Calu3 (cell line): ENCODE results near the gene TRERF1. TPM values are rescaled to one million over a fixed set of nuclear protein-coding genes. Genes with fewer than 3 reads are reported as not detected.

Experiments
- BruUV-seq: library from RNA; stranded (reverse); fragments of 400-500 nt; replicated peaks from 2 replicates; lab custom pipeline; 2021; lab: Mats Ljungman, UMichigan
- CTCF ChIA-PET: fragments of 300-600 bp; sonication (Branson Sonifier 250); formaldehyde crosslinking; loops from one replicate; lab custom pipeline; 2022; ENCODE audit warnings: antibody characterized with exemption; lab: Charles Lee
- DNase-seq: peaks from one replicate; pipeline ENCODE4 v3.0.0; 2022
- H3K27ac Mint-ChIP-seq: one replicate; pipeline ENCODE4 v1.8.0; 2022; ENCODE audit warnings: mixed read lengths; ENCODE audit not compliant: unreplicated experiment
- H3K27me3 Mint-ChIP-seq: one replicate; pipeline ENCODE4 v1.8.0; 2022; ENCODE audit warnings: mixed read lengths; ENCODE audit not compliant: unreplicated experiment
- H3K36me3 Mint-ChIP-seq: one replicate; pipeline ENCODE4 v1.8.0; 2022; ENCODE audit warnings: mild to moderate bottlenecking, moderate library complexity, mixed read lengths; ENCODE audit not compliant: insufficient read depth, unreplicated experiment
- H3K4me1 Mint-ChIP-seq: one replicate; pipeline ENCODE4 v1.8.0; 2022; ENCODE audit warnings: mild to moderate bottlenecking, low read depth, mixed read lengths; ENCODE audit not compliant: unreplicated experiment
- H3K4me3 Mint-ChIP-seq: one replicate; pipeline ENCODE4 v1.8.0; 2022; ENCODE audit warnings: mild to moderate bottlenecking, low read depth, moderate library complexity, mixed read lengths; ENCODE audit not compliant: unreplicated experiment
- H3K9me3 Mint-ChIP-seq: one replicate; pipeline ENCODE4 v1.8.0; 2022; ENCODE audit warnings: low read depth, mixed read lengths; ENCODE audit not compliant: unreplicated experiment
- CTCF ChIP-seq: fragments of 200-600 bp; IDR thresholded peaks from one replicate; pipeline ENCODE4 v1.8.0; 2022; ENCODE audit warnings: antibody characterized with exemption; ENCODE audit not compliant: unreplicated experiment
- intact Hi-C: fragments of 100-400 bp; cut with micrococcal nuclease; formaldehyde crosslinking; loops from one replicate; pipeline ENCODE4 v1.10.0; 2022; ENCODE audit not compliant: unreplicated experiment
- total RNA-seq: library from RNA; stranded (reverse); gene quantifications from 2 replicates; pipeline ENCODE4 v1.2.3, GENCODE V29; 2022

TRERF1 gene
- total RNA-seq, 1 experiment from 2014 or later = 1.4 TPM

- BruUV-seq = no TSS peak
- TF ChIP-seq CTCF = no peak
- CTCF ChIA-PET = interaction anchor here (0.6 to 0.7 kb wide), 2 partner anchors 22 to 172 kb away, joined by 3 to 5 read pairs; no protein-coding TSS in a partner anchor
- Mint-ChIP-seq H3K36me3 (no peaks in the 10 kb centered on the region), H3K9me3 (no peaks in the 10 kb centered on the region), H3K27ac (no peak overlapping the region), H3K4me3 (no peak overlapping the region), H3K27me3 (no peaks in the 10 kb centered on the region), H3K4me1 (peaks cover 9% of the 10 kb centered on the region)
- DNase-seq = peak; percentile 28
- intact Hi-C loops = no loop called here
These were observed 26.7 kb downstream of the TRERF1 start for GRCh38 chr6:42424906-42425474.

- H3K4me1 Mint-ChIP-seq = peaks cover 9% of the 10 kb centered on the region
- CTCF ChIA-PET = no interaction called here
- BruUV-seq = no TSS peak
- no peak overlapping the region for H3K4me3 Mint-ChIP-seq
- intact Hi-C loops = no loop called here
- TF ChIP-seq CTCF = no peak
- DNase-seq = no peak
- H3K36me3 Mint-ChIP-seq = no peaks in the 10 kb centered on the region
- H3K27me3 Mint-ChIP-seq = no peaks in the 10 kb centered on the region
- H3K27ac Mint-ChIP-seq = no peak overlapping the region
- no peaks in the 10 kb centered on the region for H3K9me3 Mint-ChIP-seq
These were observed 28.5 kb downstream of the TRERF1 start for GRCh38 chr6:42423244-42423643.

GRCh38 chr6:42420741-42421140, 31.0 kb downstream of the TRERF1 start:
- peaks cover 9% of the 10 kb centered on the region for H3K4me1 Mint-ChIP-seq
- no TSS peak for BruUV-seq
- no peak overlapping the region for H3K27ac Mint-ChIP-seq
- H3K4me3 Mint-ChIP-seq = no peak overlapping the region
- no peak for DNase-seq
- TF ChIP-seq CTCF = no peak
- H3K27me3 Mint-ChIP-seq = no peaks in the 10 kb centered on the region
- H3K36me3 Mint-ChIP-seq = no peaks in the 10 kb centered on the region
- intact Hi-C loops = no loop called here
- H3K9me3 Mint-ChIP-seq = no peaks in the 10 kb centered on the region
- CTCF ChIA-PET = no interaction called here

- no peak for TF ChIP-seq CTCF
- CTCF ChIA-PET = interaction anchor here (0.6 to 0.7 kb wide), 2 partner anchors 349 to 1019 kb away, joined by 3 to 4 read pairs; no protein-coding TSS in a partner anchor
- no peaks in the 10 kb centered on the region for H3K27me3 Mint-ChIP-seq
- H3K9me3 Mint-ChIP-seq = no peaks in the 10 kb centered on the region
- H3K36me3 Mint-ChIP-seq = no peaks in the 10 kb centered on the region
- intact Hi-C loops = no loop called here
- H3K27ac Mint-ChIP-seq = no peak overlapping the region
- no peak for DNase-seq
- no TSS peak for BruUV-seq
- H3K4me1 Mint-ChIP-seq = peaks cover 4% of the 10 kb centered on the region
- H3K4me3 Mint-ChIP-seq = no peak overlapping the region
These were observed 32.0 kb downstream of the TRERF1 start for GRCh38 chr6:42419490-42420280.
